Measurements from ENCODE around the gene DCP2.
A peak's percentile ranks its signal among the peaks of the same experiment; 100 is the strongest.
"Not testable (repeated sequence)": the region's sequence is repeated elsewhere in the genome, so short reads cannot be mapped to it uniquely, and the experiment has no call there.

DCP2 gene

DNA sequence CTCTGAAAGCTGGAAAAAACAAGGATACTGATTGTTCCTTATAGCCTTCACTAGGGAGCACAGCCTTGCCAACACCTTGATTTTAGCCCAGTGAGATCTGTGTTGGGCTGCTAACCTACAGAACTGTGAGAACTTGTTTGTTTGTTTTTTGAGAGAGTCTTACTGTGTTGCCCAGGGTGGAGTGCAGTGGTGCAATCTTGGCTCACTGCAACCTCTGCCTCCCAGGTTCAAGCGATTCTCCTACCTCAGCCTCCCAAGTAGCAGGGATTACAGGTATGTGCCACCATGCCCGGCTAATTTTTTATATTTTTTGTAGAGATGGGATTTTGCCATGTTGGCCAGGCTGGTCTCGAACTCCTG, 13.2 kb upstream of the DCP2 start:
- H3K4me3 ChIP-seq (ENCODE audit: low read depth, low read length); DNase-seq (ENCODE audit: low read depth): not testable (repeated sequence)

DNA sequence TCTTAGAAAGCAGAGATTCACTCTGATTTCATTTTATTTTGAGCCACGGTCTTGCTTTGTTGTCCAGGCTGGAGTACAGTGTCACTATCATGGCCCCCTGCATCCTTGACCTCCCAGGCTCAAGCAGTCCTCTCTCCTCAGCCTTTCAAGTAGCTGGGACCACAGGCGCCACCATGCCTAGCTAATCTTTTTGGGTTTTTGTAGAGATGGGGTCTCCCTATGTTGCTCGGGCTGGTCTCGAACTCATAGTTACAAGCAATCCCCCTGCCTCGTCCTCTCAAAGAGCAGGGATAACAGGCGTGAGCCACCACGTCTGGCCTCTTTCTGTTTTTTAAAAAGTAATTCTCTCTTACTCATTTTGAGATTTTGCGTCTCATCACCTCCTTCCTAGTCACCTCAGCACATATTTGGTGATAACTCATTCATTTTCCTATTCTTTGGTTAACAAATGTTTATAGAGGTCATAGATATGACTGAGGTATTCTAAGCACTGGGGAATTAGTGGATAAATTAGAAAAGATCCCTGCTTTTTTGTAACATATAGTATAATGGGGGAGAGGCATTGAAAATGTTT, 10.8 kb upstream of the DCP2 start:
- no peak for DNase-seq (ENCODE audit: low read depth)
- H3K4me3 ChIP-seq (ENCODE audit: low read depth, low read length) = no peak overlapping the region

DNA sequence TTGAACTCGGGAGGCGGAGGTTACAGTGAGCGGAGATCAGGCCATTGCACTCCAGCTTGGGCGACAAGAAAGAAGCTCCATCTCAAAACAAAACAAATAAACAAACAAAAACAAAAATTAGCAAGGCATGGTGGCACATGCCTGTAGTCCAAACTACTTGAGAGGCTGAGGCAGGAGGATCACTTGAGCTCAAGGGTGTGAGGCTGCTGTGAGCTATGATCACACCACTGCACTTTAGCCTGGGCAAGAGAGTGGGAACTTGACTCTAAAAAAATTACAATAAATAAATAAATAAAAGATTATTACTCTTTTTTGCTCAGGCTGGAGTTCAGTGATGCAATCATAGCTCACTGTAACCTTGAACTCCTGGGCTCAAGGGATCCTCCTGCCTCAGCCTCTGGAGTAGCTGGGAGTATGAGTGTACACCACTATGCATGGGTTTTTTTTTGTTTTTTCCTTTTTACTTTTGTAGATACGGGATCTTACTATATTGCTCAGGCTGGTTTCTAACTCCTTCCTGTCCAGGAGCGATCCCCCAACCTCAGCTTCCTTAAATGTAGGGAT, 9.0 kb upstream of the DCP2 start:
- DNase-seq (ENCODE audit: low read depth) = no peak

DNA sequence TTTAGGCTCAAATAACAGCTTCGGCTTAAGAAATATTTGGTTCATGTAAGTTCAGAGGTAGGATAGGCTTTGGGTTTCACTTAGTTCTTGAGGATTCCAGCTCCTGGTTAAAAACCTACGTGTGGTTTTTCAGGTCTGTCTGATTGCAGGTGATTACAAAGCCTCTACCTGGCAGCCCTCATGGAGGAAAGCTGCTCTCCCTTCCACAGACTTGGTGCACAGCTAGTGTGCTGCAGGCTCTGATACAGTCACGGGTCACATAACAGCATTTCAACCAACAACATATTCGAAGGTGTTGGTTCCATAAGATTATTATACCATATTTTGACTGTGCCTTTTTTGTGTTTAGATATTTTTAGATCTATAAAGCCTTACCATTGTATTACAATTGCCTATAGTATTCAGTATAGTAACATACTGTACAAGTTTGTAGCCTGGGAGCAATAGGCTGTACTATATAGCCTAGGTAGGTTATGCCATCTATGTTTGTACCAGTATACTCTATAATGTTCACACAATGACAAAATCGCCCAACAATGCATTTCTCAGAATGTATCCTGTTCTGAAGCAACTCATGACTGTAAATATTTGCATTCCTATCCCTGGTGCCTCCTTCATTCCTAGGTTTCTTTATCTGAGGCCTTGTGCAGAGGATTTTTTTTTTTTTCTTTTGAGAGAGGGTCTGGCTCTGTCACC, 8.0 kb upstream of the DCP2 start:
- no peak overlapping the region for H3K4me3 ChIP-seq (ENCODE audit: low read depth, low read length)
- no peak for DNase-seq (ENCODE audit: low read depth)

More for the DNA sequence above, 9.0 kb upstream of the DCP2 start:
- H3K4me3 ChIP-seq (ENCODE audit: low read depth, low read length) = no peak overlapping the region

DNA sequence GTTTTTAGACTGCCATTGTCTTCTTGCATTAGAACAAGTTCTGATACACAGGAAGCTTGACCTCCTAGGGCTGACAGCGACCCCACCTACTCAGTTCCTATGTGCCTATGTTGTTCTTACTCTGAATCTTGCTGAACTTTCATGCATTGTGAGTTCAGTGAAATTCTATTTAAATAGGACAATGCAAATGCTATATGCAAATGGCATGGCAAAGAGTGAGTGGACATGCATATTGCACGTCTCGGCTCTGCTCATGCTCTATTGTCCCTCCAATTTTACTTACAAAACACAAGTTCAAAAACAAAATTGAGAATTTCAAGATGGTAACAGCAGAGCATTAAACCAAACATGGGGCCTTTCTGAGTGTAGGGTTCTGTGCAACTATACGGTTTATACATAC, 5.3 kb upstream of the DCP2 start:
- DNase-seq (ENCODE audit: low read depth) = no peak
- H3K4me3 ChIP-seq (ENCODE audit: low read depth, low read length) = no peak overlapping the region

- DNase-seq (ENCODE audit: low read depth) = no peak
- no peak overlapping the region for H3K4me3 ChIP-seq (ENCODE audit: low read depth, low read length)
These were observed 3.6 kb upstream of the DCP2 start for GRCh38 chr5:112973036-112973435.

DNA sequence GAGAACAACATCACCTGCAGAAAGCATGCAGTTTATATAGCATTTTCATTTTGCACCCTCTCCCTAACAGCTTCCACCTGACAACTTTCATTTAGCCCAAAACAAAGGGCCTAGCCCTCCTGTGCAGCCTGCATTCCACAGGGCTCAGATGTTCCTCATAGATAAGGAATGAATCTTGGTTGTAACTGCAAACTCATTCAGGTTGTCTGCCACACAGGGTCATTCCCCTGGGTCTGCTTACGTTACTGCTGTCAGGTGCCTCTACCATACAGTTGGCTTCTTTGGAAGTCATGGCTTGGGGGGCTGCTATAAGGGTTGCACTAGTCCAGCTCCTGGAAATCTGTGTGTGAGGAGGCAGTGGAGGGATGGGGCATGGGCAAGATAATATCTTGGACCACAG, 2.7 kb upstream of the DCP2 start:
- no peak for DNase-seq (ENCODE audit: low read depth)
- H3K4me3 ChIP-seq (ENCODE audit: low read depth, low read length) = no peak overlapping the region

- no peak overlapping the region for H3K4me3 ChIP-seq (ENCODE audit: low read depth, low read length)
- no peak for DNase-seq (ENCODE audit: low read depth)
These were observed 1.7 kb upstream of the DCP2 start for GRCh38 chr5:112974901-112975300.

DNA sequence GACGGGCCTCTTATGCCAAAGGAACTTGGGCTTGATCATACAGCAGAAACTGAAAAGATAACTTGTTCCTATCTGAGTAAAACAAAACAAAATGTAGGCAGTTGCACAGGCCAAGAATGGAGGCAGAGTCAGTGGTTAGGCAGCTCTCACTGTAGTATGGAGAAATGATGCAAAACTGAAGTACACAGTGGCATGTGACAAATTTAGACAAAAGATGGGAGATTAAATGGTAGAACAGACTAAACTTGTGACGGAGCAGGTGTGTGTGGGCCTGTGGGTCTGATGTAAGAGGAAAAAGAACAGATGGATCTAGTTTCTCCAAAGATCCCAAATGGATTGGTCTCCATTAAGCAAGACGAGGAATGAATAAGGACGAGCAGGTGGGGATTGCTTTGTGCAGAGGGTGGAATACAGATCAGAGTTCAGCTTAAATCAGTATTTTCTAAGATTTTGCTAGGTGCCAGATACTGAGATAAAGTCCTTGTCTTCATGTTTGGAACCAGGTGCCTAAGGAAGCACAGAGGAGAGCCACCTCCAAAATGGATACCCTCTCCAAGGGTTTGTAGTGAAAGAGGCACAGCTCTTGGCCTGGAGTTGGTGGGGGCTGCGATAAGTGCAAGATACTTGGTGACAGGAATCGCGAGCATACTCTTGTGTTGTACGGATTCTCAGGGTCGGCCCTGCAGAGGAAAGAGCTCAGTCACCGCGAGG, 722 bp upstream of the DCP2 start:
- no peak for DNase-seq (ENCODE audit: low read depth)
- peak overlapping the region; percentile 96 for H3K4me3 ChIP-seq (ENCODE audit: low read depth, low read length)

DNA sequence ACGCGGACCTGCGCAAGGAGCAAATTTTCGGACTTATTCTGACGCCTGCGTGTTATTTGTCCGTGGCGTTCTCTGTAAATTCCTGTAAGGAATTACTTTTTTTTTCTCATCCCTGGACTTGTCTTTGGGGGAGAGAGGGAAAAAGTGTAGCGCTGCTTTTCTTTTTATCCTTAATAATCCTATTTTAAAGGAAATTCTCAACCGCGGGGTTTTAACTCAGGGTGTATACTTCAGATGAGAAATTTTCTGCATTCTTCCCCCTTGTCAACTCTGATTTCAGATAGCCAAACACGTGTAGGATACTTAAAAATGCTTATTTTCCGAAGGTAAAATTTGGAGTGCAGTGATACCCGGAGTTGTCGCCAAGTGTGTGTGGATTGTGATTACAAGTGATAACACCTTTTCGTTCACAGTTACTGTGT, 853 bp downstream of the DCP2 start:
- DNase-seq (ENCODE audit: low read depth) = no peak

GRCh38 chr5:112978836-112979235, 2.2 kb downstream of the DCP2 start:
- no peak overlapping the region for H3K4me3 ChIP-seq (ENCODE audit: low read depth, low read length)
- DNase-seq (ENCODE audit: low read depth) = no peak

More for the DNA sequence above, 853 bp downstream of the DCP2 start:
- peak overlapping the region; percentile 96 for H3K4me3 ChIP-seq (ENCODE audit: low read depth, low read length)

DNA sequence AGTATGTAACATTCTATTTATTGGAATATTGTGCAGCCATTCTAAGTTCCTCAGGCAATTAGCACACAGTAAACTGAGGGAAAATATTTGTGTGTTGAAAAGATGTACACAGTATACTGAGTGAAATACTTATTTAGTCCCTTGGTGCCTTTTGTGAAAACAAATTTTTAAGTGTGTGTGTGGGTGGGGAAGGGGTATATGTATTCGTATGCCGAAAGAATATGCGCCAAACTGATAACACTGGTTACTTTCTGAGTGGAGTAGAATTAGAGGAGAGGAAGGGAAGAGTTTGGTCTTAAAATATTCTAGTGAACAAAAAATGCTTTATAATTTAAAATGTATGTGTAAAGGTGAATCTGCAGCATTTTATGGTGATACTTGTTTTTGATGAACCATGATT, 3.1 kb downstream of the DCP2 start:
- DNase-seq (ENCODE audit: low read depth) = no peak
- H3K4me3 ChIP-seq (ENCODE audit: low read depth, low read length) = no peak overlapping the region

GRCh38 chr5:112983363-112983762, 6.8 kb downstream of the DCP2 start:
- no peak overlapping the region for H3K4me3 ChIP-seq (ENCODE audit: low read depth, low read length)
- DNase-seq (ENCODE audit: low read depth) = no peak

GRCh38 chr5:112986224-112986623, 9.6 kb downstream of the DCP2 start:
- no peak overlapping the region for H3K4me3 ChIP-seq (ENCODE audit: low read depth, low read length)
- DNase-seq (ENCODE audit: low read depth) = no peak

GRCh38 chr5:112995764-112996618, 19.4 kb downstream of the DCP2 start:
- DNase-seq (ENCODE audit: low read depth) = no peak
- no peak overlapping the region for H3K4me3 ChIP-seq (ENCODE audit: low read depth, low read length)

GRCh38 chr5:112996830-112997374, 20.3 kb downstream of the DCP2 start:
- DNase-seq (ENCODE audit: low read depth) = no peak
- H3K4me3 ChIP-seq (ENCODE audit: low read depth, low read length) = no peak overlapping the region

DNA sequence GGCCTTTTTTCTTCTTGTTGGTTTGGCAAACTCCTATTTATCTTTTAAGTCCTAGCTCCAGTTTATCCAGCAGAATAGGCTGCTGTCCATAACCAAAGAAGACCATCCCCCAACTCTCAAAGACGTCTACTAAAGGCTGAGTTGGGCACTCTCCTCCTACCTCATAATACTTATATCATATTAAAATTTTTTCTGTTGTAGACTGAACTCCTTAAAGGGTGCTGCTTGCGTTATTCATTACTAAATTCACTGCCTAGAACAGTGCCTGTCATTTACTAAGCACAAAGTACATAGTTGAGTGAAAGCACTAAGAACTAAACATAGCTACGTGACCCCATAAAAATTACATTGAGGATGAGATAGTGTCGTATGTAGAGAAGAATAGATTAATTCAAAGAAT, 21.7 kb downstream of the DCP2 start:
- DNase-seq (ENCODE audit: low read depth) = no peak
- H3K4me3 ChIP-seq (ENCODE audit: low read depth, low read length) = no peak overlapping the region

GRCh38 chr5:113000466-113000865, 23.9 kb downstream of the DCP2 start:
- H3K4me3 ChIP-seq (ENCODE audit: low read depth, low read length) = no peak overlapping the region

GRCh38 chr5:113002423-113002822, 25.8 kb downstream of the DCP2 start:
- DNase-seq (ENCODE audit: low read depth) = no peak
- H3K4me3 ChIP-seq (ENCODE audit: low read depth, low read length) = no peak overlapping the region

More at GRCh38 chr5:113000466-113000865, 23.9 kb downstream of the DCP2 start:
- DNase-seq (ENCODE audit: low read depth) = no peak

Data from skeletal muscle cell (primary cell).